NCI-H446 treated with DMSO at 0.1 percent for 48 hours (cell line): ENCODE results near the gene PPP1R8.

ENCODE experiments used
- DNase-seq: peaks from one replicate; lab custom pipeline; 2025; lab: John Stamatoyannopoulos, UW

PPP1R8 gene

DNA sequence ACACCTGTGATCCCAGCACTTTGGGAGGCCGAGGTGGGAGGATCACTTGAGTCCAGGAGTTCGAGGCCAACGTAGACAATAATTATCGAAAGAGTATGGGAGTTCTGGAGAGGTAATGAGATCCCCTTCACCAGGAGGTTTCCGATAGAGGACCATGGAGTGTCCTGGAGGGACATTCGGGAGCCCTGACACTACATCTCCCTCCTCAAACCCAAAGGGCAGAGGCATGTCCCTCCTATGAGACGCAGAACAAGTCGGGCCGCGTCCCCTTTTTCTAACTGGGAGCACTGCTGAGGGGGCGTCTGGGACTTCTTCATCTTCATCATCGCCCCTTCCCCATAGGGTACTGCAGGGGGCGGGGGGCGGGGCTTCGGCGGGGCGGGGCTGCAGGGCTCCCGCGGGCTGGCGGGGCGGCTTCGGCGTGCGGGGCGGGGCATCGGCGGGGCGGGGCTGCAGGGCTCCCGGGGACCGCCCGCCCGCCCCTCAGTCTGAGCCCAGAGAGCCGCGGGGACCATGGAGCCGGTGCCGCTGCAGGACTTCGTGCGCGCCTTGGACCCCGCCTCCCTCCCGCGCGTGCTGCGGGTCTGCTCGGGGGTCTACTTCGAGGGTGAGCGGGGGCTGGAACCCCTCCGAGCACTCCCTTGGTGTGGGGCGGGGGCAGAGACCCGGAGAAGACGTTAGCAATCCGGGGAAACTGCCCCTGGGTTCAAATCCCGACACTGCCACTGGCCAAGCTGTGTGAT, 41.6 kb downstream of the PPP1R8 start, which contains the start of gene THEMIS2:
TSS of gene THEMIS2 (plus strand) at position 486 of the 743 bp plus-strand sequence. CDS start at position 514, 28 bp downstream.
- no peak for DNase-seq

DNA sequence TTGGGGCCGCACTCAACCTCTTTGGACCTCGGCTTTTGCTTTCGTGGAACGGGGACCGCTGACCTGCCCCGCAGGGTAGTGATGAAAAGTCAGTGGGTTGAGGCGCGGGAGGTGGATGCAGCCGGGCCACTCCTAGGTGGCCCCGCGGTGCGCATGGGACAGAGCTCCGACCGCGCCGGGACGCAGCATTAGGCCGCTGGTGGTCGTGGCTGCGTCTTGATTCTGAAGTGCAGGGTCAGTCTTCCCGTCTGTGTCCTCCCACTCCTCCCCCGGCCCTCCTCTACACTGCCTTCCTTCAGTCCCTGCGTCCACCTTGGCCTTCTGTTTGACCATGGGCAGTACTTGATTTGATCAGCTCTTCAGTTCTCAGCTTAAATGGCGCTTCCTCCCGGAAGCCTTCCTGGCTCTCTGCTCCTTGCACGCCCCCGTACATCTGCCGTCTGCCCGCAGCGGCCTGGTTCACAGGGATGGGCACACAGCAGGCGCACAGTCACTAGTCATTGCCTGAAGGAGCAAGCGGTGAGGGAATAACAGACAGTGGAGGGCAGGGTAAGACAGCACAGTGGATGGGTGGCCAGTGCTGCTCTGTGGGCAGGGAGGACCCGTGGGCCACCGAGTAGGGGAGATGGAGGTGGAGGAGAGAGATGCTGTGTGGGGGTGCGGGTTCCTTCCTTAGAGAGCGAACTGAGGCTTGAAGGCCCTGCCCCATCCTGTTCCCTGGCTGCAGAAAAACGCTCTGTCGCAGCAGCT, 42.4 kb downstream of the PPP1R8 start:
- DNase-seq: no peak

DNA sequence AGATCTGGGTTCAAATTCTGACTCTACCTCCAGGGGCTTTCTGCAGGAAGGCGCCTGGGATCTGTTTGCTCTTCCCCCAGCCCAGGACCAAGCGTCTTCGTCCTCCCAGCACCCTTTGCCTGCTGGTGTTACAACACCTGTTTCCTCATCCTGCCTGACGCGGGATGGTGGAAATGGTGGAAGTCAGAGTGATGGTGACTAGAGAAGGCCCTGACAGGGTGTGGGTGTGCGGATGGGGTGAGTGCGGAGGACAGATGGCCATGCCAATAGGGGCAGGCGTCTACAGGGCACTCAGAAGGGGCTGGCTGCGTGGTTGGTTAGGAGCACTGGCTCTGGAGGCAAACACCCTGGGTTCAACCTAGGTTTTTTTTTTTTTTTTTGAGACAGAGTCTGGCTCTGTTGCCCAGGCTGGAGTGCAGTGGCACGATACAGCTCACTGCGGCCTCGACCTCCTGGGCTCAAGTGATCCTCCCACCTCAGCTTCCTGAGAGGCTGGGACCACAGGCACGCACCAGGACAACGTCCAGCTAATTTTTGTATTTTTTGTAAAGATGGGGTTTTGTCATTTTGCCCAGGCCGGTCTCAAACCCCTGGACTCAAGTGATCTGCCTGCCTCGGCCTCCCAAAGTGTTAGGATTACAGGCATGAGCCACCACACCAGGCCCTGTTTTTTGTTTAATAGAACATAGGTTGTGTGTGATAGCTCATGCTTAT, 43.2 kb downstream of the PPP1R8 start:
- DNase-seq: no peak

DNA sequence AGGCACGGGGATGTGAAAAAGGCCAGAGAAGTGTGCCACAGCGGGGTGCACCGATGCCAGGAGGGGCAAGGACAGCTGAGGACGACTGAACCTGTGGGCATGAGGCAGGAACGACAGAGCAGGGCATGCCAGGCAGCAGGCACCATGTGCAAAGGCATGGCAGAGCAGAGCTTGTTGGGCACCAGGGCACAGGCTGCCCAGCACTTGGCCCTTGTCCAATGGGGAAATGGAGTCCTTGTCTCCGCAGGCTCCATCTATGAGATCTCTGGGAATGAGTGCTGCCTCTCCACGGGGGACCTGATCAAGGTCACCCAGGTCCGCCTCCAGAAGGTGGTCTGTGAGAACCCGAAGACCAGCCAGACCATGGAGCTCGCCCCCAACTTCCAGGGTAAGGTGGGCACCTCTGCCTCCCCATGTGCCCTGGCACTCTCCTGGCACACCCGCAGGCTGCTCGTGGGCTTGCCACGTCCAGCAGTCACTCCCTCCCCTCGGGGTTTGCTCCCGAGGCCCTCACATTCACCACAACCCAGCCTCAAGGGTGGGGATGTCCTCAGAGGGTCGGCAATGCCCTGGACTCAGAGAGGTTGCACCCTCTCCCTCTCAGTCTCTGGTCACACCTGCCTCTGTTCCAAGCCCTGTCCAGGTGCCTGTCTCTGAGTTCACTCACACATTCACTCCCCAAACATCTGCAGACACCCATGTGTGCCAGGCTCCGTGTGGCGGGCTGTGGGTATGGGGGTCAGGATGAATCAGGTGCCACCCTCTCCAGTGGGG, 45.9 kb downstream of the PPP1R8 start:
- no peak for DNase-seq

DNA sequence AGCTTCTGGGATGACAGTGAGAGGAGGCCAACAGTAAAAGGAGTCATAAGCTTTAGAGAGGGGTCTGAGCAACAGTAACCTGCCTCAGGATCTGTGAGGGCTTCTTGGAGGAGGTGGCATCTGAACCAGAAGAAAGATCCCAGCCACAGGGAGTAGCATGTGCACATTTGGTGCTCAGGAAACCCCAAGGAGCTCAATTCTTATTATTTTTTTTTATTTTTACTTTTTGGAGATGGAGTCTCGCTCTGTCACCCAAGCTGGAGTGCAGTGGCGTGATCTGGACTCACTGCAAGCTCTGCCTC, 46.5 kb downstream of the PPP1R8 start:
- no peak for DNase-seq

DNA sequence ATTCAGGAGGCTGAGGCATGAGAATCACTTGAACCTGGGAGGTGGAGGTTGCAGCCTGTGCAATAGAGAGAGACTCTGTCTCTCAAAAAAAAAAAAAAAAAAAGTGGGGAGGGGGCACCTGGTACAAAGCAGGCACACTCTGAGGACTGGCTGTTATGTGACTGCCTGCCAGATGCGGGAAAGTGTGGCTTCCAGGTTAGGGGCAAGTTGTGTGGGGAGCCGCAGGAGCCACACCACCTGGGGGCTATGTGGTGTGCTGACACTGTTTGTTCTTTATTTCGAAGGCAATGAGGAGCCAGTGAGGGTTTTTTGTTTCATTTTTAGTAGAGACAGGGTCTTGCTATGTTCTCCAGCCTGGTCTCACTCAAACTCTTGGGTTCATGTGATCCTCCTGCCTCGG, 47.5 kb downstream of the PPP1R8 start:
- no peak for DNase-seq

DNA sequence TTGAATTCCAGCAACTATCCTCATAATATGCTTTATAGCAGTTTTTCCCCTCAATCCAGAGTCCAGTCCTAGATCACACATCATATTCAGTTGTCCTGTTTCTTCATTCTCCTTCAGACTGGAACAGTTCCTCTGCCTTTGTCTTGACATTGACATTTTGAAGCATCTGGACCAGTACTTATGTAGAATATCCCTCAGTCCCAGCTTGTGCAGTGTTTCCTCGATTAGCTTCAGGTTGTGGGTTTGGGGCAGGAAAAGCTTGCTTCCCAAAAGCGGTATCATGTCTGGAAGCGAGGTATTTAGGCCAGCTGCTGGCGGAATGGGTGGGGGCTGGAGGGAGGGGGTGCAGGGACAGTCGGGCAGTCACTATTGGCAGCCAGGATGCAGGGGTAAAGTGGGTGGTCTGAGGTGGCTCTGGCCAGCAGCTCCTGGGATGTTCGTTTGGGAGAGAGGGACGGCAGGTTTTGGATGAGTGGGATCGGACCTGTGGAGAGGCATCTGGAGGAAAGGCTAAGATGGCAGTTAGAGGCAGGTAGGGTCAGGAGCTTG, 48.3 kb downstream of the PPP1R8 start:
- DNase-seq: no peak

DNA sequence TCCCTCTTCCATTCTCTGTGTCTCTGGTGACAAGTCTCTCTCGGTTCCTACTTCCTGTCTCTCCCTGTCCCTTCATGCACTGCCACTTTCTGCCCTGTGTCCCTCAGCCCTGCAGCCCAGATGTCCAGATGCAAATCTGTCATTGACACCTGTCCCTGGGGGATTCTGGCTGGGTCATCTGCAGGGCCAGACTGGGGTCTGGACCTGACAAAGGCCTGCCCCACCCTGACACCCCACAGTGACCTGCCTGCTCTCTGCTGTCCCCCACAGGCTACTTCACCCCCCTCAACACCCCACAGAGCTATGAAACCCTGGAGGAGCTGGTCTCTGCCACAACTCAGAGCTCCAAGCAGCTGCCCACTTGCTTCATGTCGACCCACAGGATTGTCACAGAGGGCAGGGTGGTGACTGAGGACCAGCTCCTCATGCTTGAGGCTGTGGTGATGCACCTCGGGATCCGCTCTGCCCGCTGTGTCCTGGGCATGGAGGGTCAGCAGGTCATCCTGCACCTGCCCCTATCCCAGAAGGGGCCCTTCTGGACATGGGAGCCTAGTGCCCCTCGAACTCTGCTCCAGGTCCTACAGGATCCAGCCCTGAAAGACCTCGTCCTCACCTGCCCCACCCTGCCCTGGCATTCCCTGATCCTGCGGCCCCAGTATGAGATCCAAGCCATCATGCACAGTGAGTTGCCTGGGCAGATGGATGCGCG, 48.9 kb downstream of the PPP1R8 start:
- no peak for DNase-seq

DNA sequence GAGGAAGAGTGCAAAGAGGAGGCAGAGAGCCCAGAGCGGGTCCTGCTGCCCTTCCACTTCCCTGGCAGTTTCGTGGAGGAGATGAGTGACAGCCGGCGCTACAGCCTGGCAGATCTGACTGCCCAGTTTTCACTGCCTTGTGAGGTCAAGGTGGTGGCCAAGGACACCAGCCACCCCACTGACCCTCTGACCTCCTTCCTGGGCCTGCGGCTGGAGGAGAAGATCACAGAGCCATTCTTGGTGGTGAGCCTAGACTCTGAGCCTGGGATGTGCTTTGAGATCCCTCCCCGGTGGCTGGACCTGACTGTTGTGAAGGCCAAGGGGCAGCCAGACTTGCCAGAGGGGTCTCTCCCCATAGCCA, 51.9 kb downstream of the PPP1R8 start:
- DNase-seq: no peak

DNA sequence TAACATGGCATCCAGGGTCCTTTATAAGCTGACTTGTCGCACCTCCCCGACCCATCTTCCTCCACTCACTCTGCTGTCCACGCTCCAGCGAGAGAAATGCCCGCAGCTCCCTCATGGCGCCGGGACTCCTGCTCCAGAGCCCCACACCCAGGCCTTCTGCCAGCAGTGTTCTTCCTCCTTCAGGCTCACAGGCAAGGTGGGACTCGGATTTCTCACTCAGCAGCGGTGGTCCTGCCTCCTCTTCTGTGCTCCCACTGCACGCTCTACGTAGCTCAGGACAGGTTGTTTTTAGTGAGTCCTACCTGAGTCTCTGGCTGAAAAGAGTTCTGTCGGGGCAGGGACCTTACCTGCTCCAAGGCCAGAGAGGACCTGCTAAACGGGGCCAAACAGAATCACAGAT, 53.0 kb downstream of the PPP1R8 start:
- no peak for DNase-seq

DNA sequence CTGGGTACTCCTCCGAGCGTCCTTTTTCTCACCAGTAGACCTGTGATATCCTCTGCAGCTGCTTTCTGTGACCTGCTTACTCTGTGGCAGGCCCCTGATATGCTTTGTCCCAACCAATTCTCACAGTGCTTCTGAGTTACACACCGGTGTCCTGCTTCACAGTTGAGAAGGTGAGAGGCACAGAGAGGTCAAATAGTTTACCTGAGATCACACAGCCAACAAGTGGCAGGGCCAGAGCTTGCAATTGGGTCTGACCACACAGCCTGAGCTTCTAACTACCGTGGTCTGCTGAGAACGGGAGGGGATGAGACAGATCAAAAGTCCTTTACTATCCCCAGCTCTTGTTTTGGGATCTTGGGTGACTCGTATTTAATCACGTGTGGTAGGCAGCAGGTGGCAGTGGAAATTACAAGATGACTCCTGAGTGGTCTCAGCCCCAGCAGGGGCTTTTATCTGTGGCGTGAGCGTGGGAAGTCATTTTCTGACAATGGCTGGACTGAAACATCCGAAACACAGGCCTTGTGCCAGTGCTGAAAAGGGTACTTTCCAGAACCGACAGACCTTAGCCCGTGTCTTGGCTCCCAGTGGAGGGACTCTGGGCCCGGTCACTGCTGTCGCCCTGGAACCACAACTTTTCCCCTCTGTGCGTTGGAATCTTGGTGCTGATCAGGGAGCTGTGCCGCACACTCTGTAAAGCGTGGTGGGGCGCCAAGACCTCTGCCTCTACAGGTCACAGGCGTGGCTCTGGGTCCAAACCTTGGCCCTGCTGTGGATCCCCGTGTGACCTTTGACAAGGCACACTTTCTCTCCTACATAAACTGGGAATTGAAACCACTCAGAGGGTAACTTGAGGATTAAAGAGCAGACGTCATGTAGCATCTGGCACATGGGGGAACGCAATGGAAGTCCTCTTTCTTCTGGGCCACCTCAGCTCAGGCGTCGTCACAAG, 53.7 kb downstream of the PPP1R8 start:
- no peak for DNase-seq

DNA sequence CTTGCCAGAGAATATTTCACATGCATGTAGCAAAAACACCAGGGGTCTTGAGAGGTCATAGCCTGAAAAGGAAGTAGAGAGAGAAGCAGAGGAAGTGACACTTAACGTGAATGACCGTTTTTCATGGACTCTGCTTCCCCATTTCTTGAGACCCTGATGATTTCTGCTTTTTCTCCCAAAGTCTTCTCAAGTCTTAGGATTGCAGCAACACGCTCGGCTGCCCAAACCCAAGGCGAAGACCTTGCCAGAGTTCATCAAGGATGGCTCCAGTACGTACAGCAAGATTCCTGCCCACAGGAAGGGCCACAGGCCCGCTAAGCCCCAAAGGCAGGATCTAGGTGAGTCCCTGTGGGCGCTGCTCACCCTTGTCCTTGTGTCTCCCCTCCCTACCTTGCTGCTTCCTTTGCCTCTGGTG, 54.5 kb downstream of the PPP1R8 start:
- DNase-seq: no peak

DNA sequence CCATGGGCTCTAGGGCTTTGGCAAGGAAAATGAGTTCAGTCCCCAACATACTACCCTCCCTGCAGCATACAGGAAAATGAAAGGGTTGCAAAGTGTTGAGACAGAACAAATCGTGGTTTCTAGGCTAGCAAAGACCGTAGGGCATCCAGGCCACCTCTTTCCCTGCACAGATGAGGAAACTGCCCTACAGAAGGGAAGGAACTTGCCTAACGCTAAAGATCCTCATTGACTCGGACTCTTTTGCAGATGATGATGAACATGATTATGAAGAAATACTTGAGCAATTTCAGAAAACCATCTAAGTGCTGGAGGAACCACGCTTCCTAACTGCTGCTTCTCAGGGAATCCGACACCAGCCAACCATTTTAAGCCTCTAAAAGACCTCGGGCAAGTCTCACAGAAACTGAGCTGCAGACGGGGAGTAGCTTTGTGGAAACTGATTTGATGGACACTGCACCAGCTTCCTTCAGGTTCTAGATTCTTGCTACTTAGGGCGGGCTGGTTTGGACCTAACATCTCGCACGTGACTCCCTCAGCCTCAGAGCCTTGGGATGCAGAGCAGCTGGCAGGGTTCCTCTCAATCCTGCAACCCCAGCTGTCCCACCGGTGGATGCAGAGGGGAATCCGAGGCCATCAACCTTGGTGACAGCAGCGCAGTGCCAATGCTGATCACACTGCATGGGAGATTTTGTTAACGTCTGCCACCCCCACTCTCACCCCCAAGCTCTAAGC, 55.2 kb downstream of the PPP1R8 start:
- DNase-seq: no peak

DNA sequence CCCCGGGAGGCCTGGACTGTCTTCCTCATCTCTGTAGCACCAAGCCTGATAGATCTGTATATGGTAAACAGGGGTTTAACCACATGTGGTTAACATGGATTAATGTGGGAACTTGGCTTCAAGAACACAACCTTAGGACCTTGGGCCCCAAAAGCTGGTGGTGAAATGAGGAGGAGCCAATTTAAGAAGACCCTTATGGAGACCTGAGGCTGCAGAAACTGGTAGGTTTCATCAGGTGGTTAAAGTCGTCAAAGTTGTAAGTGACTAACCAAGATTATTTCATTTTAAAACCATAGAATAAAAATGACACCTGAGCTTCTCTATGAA, 55.7 kb downstream of the PPP1R8 start:
- DNase-seq: no peak

DNA sequence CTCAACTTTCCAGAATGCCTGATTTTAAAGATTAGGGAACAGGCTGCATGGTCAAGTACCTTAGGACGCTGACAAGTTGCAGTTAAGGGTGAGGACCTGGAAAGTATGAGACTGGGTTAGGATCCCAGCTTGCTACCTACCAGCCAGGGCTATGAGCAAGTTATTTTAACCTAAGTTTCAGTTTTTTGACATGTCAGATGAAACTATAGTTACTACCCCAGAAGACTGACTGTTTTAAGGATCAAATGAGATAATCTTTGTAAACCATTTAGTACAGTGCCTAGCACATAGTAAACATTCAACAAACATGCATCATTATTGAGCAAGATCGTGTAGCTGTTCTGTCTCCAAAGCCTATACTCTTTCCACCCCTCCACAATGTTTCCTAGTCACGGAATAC, 56.2 kb downstream of the PPP1R8 start:
- DNase-seq: no peak

DNA sequence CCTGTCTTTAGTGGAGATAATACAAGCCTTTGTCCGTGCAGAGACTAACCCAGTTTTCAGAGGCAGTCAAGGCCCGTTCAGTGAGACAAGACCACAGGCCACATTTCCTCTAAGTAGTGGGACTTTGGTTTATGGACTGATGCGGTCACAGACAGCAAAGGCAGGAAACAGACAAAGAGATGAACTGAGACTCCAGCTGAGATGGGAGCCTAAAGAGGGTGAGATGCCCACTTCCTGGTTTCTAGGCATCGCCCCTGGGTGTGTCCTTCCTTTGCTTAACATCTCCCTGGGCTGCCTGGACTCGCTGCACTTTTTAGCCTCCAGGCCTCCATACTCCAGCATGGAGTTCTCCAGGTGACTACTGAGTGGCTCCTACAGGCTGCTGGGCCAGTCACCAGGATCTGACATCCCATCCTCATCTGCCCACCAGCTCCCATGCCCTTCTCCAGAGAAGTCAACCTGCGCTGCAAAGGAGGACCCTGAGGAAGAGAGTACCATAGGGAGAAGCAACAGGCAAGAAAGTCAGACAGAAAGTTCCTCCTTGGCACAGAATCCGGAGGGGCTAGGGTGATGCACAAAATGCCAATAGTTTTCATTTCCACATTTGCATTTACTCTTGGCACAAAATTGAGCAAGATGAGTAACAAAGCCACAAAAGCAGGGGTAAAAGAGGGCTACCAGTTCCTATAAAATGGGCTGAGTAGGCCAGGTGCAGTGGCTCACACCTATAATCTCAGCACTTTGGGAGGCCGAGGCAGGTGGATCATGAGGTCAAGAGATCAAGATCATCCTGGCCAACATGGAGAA, 56.8 kb downstream of the PPP1R8 start:
- no peak for DNase-seq

DNA sequence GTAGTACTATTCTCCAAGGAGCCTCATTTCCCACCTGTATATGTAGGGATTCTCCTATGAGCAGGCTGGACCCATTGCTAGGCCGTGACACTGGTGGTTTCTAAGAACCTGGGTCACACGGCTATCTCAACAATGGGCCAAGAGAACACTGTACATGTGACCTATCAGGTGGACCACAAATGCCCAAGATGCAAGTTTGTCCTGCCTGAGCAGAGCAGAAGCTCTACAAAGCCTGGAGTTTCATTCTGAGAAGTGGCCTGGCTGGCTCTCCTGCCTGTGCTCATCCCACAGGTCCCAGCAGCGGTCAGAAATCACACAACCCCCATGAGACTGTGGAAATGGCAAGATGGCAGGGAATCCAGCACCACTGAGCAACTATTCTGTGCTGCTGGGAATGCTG, 58.9 kb downstream of the PPP1R8 start:
- no peak for DNase-seq

DNA sequence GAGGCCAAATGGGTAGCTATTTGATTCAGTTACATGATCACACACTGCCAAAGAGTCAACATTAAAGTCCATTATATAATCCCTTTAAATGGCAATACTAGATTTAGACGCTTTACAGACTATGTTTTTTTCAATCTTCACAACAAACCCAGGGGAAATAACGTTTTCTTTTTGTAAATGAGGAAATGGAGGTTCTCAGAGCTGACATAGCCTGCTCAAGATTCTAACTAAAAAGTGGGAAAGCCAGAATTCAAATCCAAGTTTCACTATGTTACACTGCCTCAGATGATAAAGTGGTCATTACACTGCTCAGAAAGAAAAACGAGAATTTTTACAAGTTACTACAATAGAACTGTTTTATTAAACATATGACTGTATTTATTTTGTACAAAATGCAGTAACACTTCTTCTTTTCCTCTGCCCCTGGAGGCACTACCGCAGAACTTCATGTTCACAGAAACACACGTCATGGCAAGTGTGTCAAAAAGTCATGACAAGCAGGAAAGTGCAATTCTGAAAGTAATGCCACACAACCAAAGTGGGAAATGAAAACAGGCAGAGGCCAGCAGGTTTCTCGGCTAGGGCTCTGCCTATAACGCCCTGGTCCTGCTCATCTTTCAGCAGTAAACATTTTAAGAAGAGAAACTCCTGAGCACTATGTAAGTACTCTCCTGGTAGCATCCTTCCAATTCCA, 60.8 kb downstream of the PPP1R8 start:
- DNase-seq: no peak
